GM19395 (cell line): Measurements from ENCODE around the gene KPTN.

Experiments used
- ATAC-seq: cut with Tn5 transposase; IDR thresholded peaks from one replicate; pipeline ENCODE4 v1.9.1; 2021; ENCODE audit warnings: mild to moderate bottlenecking, moderate library complexity; ENCODE audit not compliant: unreplicated experiment

Gene KPTN

DNA sequence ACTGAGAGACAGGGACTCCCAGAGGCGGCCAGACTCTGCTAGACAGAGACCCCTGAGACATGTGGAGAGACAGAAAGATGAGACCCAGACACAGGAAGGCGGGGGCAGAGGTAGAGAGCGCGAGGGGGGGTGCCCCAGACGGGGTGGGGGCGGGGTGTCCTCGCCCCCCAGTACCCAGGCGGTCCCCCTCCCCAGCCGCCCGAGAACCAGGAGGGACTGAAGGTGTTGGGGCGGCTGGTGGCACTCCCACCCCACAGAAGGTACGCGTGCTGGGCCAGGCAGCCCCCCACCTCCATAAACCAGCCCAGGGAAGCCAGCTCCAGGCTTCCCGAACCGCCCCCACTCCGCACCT lies 12.7 kb downstream of the KPTN start:
- ATAC-seq = no peak

DNA sequence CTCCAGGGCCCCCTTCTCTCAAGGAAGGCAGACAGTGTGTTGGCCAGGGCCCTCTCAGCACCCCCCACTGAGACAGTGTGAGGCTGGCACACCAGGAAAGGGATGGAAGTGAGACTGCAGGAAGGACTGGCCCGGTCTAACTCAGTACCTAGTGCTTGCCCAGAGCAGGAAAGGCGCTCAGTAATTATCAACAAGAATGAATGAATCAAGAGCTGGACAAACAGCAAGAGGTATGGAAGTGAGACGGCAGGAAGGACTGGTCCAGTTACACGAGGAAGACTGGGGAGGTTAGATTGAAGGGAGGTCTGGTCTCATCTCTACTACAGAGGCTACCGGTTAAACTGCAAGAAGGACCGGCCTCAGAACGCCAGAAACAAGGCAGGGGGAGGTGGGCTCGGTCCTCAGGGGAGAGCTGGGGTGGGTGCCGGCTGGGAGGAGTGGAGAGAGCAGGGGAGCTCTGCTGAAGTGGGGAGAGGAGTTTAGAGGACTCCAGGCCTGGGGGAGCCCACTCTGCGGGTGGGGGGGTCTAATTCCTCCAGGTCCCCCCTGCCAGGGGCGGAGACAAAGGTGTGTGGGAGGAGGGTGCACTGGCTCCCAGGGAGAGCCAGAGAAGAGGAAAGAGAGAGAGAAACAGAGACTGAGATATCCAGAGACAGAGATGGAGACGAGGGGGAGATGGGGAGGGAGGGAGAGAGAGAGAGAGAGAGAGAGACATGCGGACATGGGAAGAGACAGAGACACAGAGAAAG lies 13.4 kb downstream of the KPTN start:
- no peak for ATAC-seq

DNA sequence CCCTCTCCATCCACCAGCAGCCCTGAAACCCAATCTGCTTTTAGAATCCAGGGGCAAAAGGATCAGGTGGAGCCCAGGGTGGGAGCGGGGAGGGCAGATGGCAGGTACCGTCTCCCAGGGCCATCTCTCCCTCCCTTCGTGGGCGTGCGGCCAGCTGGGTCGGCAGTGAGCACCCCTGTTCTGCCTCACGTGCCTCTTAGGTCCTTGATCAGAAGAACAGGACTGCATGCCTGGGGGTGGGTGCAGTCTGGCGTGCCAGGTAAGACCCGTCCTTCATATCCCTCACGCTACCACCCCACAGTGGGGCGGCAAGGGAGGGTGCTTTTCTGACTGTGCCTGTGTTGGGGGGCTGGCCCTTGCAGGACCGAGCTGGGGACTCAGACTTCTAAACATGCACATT lies 14.3 kb downstream of the KPTN start:
- ATAC-seq = no peak

DNA sequence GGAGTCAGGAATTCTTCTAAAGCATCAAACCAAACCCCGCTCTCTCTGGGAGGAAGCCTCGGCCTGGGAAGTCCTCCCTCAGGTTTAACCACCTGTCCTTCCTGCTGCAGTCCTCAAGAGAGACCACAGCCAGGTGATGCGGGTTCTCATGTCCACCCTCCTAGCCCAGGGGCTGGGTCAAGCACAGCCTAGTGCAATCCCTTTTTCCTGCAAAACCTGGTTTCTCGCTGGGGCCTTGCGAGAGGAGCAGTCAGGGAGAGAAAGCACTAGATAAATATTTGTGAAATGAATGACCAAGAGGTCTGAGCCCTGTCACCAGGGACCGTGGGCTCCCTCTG lies 14.7 kb downstream of the KPTN start:
- no peak for ATAC-seq

DNA sequence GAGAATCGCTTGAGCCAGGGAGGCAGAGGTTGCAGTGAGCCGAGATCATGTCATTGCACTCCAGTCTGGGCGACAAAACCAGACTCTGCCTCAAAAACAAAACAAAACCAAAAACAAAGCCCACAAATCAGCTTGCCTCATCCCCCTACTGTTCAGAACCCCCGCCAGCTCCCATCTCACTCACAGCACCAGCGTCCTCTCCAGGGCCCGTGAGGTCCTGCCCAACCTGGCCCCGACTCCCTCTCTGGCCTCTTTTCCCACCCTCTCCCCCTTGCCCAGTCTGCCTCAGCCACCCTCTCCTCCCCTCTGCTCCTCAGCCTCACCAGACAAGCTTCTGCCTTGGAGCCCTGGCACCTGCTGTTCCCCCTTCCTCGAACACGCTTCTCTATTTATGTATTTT lies 16.1 kb downstream of the KPTN start:
- no peak for ATAC-seq

DNA sequence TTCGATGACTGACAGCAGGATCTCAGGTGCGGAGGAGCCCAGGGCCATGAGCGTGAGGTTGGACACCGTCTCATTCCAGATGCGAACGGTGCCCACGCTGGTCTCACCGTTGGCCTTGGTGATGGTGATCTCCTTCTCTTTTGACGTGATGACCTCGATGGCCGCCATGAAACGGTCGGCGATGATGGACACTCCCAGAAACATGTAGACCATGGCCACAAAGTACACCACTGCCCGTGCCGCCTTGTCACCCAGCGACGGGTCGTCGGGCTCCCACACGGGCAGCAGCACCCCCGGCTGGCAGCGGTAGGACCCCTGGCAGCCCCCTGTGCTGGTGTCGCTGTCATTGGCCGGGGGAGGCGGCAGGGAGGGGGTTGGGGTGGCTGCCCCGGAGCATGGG lies 18.1 kb downstream of the KPTN start:
- no peak for ATAC-seq

DNA sequence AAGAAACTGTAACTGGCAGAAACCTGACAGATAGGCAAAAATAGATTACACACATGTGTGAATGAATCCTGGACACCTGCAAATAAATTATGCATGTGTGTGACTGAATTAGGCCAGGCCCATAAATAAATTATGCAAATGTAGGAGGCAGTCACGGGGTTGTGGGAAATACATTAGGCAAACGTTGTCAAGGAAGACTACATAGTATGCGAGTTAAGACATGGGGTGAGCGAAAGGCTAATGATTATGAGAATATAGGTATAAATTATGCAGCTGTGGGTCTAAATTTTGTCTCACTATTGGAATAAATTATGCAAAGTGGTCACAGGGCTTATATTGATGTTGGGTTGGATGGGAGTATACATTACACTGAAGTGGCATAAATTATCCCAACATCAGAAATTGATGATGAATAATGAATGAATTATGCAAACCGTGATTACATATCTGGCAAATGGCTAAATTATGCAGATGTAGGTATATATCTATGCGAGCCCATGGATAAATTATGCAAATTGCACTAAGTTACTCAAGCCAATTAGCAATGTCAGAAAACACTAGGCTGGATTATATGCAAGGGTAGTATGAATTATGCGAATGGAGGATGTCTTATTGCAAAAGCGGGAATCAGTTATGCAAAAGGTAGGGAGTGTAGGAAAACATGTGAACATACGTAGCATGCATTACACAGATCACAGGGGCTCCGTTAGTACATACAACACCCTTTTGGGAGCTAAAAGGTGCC lies 19.2 kb downstream of the KPTN start:
- no peak for ATAC-seq

DNA sequence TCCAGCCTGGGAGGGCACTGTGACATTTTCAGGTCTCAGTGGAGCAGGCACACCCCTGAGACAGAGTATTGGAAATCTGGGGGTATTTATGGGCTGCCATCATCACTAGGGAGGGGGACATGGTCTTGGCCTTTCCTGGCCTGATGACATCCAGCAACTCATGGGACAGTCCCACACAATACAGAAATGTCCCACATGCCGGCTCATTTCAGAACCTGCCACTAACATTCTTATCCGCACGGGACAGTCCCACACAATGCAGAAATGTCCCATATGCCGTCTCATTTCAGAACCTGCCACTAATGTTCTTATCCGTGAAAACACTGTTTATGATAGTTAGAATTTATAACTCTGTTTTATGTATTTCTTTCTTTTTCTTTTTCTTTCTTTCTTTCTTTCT lies 22.1 kb downstream of the KPTN start:
- ATAC-seq = no peak

DNA sequence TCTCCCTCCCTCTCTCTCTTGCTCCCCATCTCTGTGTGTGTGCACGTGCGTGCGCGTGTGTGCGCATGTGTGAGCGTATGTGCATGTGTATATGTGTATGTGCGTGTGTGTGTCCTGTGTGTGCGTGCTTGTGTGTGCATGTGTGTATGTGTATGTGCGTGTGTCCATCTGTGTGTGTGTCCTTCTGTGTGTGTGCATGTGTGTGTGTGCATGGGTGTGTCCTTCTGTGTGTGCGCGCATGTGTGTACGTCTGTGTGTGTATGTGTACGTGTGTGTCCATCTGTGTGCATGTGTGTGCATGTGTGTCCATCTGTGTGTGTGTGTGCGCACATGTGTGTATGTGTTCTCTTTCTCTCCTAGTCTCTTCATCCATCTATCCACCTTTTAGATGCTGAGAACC lies 24.5 kb downstream of the KPTN start:
- ATAC-seq = no peak

DNA sequence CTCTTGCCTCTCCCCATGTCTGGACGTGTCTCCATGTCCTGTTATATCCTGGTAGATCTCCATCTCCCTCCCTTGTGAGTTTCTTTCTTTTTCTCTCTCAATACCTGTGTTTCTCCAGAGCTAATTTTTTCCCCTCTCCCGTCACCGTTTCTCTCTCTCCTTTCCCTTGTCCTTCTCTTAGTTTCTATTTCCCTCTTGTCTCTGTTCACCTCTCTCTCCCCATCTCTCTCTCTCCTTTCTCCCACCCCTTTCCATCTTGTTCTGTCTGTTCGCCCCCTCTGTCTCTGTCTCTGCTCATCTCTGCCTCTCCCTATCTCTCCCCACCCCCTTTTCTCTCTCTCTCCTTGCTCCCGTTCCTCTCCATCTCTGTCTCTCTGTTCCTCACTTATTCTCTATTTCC lies 25.3 kb downstream of the KPTN start:
- ATAC-seq = no peak

DNA sequence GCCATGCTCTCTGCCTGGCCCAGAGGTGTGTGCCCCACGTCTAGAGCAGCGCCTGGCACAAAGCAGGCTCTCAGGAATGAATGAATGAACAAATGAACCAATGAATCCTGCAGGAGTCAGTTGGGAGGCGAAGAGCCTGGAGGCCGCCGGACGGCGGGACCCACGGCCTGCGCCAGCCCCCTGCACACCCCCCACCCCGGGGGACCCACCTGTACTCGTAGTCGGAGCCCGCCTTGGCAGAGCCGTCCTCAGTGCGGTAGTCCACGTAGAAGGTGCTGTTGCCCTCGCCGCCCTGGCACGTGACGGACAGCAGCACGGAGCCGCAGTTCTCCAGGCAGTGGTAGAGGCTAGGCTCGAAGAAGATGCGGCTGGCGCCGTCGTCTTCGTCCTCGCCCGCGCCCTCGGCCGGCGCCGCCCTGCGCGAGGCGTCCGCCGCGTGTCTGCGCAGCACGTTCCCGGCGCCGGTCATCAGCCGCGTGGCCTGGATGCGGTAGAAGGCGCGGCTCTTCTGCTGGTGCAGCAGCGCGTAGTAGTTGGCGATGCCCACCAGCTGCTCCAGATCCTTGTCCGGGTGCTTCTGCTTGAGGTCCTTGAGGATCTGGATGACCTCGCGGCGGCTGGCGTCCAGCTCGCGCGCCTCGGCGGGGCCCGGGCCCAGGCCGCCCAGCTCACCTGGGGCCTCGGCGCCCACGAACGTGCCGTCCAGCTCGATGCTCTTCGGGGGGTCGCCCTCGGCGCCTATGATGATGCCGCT lies 27.1 kb downstream of the KPTN start:
- no peak for ATAC-seq

DNA sequence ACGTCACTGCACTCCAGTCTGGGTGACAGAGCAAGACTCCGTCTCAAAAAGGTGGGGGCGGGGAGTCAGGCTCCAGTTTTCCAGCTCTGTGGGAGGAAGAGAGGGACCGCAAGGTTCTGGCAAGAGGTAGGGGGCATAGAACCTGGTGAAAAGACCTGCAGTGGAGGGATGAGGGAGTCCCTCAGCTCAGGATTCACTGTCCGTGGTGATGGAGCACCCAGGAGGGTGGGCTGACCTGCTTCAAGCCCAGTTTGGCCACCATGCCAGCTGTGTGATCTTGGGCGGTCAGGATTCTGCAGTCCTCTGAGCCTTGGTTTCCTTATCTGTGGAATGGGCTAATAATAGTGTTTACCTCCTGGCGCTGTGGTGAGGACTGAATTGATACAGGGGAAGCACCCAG lies 33.5 kb downstream of the KPTN start:
- no peak for ATAC-seq

DNA sequence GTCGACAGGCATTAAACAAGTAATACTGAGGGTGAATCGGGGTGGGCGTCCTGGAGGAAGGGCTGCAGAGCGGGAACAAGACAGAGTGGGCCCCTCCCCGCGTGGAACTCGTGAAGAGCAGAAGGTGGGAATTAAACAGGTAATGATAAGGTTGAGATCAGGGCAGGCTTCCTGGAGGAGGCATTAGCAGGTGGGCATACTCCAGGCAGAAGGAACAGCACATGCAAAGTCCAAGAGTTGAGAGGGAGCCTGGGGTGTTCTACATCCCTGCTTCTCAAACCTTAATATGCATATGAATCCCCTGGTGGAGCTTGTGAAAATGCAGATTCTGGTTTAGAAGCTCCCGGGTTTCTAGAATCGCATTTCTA lies 35.7 kb downstream of the KPTN start:
- no peak for ATAC-seq

DNA sequence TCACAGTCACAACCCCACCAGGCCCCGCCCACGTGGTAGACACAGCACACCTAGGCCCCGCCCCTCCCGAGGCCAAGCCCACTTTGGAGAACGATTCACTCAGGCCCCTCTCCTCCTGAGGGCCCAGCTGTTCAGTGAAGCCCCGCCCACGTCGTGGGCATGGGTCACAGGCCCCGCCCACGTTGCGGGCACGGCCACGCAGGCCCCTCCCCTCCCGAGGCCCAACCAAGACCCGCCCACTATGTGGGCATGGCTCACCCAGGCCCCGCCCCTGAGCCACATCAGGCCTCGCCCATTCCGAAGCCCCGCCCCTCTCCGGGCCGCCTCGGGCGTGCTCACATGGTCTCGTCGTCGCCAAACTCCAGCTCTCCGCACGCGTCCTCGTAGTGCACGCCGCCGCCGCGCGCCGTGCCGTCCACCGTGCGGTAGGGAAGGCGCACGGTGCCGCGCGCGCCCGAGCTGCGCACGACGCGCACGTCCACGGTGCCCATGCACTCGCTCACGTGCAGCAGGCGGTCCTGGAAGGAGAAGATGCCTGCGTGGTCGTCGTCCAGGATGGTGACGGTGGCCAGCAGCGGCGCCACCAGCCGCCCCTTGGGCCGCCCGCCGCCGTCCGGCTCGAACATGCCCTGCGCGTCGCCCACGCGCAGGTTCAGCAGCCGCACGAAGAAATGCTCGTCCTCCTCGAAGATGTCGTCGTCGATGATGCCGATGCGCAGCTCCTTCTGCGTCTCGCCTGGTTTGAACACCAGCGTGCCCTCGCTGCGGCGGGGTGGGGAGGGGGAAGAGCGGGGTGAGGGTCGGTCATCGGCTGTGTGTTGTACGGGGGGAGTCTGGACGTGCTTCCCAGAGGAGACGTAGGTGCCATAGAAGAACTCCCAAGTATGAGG lies 36.3 kb downstream of the KPTN start:
- no peak for ATAC-seq

DNA sequence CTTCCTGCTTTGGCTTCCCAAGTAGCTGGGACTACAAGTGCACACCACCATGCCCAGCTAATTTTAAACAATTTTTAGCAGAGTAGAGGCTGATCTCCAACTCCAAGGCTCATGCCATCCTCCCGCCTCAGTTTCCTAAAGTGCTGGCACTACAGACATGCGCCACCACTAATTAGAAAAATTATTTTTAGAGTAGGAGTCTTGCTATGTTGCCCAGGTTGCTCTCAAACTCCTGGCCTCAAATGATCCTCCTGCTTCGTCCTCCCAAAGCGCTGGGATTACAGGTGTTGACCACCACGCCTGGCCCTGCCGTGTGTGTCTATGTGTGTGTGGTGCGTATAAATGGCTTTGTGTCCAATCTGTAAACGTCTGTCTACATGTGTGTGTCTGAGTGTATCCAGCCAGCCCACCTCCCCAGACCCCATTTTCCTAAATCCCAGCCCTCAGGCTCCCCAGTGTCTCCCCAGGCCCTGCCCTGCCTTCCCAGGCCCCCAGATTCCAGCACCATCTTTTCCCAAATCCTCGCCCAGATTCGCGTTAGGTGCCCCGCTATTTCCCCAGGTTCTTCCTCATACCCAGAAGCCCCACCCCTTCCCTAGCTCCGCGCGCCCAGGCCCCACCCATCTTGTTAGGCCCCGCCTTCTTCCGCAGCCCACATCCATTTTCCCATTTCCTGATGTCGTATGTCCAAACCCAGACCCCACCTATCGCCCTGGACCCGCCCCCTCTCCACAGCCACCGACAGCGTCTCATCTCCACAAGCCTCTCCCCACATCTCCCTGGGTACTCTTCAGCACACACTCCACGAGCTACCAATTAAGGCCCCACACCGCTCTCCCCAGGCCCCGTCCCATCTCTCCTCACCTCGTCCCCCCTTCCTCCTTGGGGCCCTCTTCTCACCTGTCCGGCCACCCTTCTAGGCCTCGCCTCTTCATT lies 37.2 kb downstream of the KPTN start:
- ATAC-seq = no peak

DNA sequence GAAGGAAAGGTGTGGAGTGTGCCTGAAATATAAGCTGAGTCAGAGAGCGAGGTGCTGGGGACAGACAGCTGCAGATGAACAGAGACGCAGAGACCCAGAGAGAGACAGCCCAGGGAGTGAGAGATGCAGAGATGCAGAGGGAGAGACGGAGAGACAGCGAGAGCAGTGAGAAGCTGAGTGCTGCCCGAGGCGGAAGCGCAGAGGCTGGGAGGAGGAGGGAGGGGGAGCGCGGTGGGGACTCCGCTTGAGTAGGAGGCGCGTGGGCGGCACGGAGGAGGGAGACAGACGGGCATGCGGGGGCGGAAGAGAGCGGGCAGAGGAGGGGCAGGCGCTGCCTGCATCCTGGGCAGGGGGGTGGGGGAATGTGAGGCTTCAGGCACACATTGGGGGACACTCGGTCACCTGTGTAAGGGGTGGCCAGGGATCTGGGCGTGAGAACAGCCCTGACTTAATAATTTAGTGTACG lies 38.0 kb downstream of the KPTN start:
- ATAC-seq = no peak

DNA sequence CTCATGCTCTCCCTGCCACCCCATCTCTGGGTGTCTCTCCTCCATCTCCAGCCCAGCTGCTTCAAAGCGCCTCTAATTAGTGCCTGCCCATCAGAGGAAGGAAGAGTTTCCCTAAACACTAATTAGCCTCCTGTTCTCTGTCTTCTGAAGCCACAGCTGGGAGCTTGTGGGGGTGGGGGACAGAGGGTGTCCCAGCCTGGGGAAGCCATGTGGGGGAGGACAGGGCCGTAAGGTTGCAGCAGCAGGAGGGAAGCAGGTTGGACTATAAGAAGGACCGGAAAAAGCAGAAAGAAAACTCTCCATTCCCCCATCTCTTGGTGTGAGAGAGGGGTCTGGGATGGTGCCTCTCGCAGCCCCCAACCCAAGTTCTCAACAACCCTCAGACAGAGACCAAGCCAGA lies 38.5 kb downstream of the KPTN start:
- ATAC-seq = no peak

DNA sequence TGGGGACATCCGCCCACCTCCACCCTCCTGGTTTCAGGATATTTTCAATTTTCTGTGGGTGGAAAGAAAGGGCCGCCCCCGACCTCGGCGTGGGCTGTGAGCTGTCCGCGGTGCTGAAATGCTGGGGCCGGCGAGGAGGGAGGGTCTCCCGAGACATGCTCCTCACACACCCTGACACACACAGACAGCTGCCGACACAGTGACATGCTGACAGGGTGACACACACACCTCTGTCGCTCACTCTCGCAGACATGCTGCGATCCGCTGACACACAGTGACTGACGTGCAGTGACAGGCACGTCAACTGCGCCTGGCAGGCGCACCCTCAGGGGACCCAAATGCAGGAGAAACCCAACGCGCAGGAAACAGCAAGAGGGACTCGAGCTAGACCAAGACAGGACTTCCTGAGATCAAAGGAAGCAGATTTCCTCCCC lies 39.6 kb downstream of the KPTN start:
- ATAC-seq = no peak

DNA sequence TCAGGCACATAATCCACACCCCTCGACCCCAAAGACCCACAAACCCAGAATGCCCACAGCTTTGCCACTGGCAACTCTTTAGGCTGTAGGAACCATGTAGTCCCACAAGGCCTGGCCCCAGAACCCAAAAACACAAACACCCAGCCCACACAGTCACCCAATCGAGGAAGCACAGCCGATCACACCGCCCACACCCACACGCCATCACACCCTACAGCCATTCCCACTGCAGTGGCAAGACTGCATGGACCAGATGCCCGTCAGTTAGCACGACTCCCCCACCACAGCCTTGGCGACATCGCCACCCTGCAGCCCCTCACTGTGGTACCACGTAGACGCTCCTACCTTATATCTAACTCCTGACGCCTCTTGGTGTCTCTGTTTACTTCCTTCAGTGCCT lies 40.7 kb downstream of the KPTN start:
- no peak for ATAC-seq

DNA sequence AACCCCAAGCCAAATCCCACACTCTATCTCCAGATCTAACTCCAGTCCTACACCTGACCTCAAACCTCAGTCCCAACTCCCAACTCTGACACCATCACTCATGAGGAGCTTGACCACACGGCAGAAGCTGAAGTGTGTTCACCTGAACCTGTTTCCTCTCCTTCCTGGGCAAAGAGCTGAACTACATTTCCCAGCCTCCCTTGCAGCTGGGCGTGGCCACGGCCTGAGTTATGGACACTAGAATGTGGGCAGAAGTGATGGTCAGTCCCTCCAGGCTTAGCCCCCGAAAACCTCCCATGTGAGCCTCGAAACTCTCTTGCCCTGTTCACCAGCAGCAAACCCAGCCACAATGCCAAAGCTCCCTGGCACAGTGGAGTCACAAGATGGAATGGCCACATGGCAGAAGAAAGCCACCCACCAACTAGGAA lies 45.2 kb downstream of the KPTN start:
- no peak for ATAC-seq
